ENCODE measurements around the gene EVI5.
A peak's percentile ranks its signal among the peaks of the same experiment; 100 is the strongest.

The EVI5 gene

DNA sequence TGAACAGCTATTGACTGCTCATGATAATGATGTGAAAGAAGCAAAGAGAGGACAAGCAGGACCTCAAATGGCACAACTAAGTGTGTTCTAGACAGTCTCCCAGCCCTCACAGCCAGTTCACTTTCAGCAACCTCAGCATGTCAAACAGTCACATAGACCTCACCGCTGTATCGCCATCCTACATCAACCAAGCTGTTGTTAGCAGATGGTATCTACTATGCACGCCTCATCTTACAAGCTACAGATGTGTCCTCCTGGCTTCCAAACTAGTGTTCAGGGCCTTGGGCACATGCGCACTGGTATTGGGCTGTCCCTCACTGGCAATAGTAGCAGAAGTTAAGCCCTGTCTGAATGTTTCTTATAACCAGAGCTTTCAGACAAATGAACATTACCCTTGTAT is 28.4 kb downstream of the EVI5 start:
- H3K9ac ChIP-seq (ENCODE audit: insufficient read length, low read depth) = no peak overlapping the region
- peaks cover 3% of the 10 kb centered on the region for H3K36me3 ChIP-seq (ENCODE audit: insufficient read depth, insufficient read length, low read length)
- peaks cover 8% of the 10 kb centered on the region for H3K9me3 ChIP-seq (ENCODE audit: insufficient read depth, low read length)
- no peak for TF ChIP-seq ZNF274 (IDR thresholded peaks at IDR 0.05; ENCODE audit: low read depth, low read length)
- TF ChIP-seq YY1 (IDR thresholded peaks at IDR 0.05; ENCODE audit: insufficient read depth, insufficient read length) = no peak
- TF ChIP-seq SUZ12 (IDR thresholded peaks at IDR 0.05; ENCODE audit: extremely low read depth, insufficient read depth, insufficient read length) = no peak
- no peak overlapping the region for H3K4me3 ChIP-seq (ENCODE audit: insufficient read length, low read depth)
- H3K27me3 ChIP-seq (ENCODE audit: insufficient read depth, insufficient read length) = no peaks in the 10 kb centered on the region
- H3K4me1 ChIP-seq (ENCODE audit: insufficient read depth, insufficient read length) = no peaks in the 10 kb centered on the region
- no peak for DNase-seq (ENCODE audit: low read depth, low spot score)

DNA sequence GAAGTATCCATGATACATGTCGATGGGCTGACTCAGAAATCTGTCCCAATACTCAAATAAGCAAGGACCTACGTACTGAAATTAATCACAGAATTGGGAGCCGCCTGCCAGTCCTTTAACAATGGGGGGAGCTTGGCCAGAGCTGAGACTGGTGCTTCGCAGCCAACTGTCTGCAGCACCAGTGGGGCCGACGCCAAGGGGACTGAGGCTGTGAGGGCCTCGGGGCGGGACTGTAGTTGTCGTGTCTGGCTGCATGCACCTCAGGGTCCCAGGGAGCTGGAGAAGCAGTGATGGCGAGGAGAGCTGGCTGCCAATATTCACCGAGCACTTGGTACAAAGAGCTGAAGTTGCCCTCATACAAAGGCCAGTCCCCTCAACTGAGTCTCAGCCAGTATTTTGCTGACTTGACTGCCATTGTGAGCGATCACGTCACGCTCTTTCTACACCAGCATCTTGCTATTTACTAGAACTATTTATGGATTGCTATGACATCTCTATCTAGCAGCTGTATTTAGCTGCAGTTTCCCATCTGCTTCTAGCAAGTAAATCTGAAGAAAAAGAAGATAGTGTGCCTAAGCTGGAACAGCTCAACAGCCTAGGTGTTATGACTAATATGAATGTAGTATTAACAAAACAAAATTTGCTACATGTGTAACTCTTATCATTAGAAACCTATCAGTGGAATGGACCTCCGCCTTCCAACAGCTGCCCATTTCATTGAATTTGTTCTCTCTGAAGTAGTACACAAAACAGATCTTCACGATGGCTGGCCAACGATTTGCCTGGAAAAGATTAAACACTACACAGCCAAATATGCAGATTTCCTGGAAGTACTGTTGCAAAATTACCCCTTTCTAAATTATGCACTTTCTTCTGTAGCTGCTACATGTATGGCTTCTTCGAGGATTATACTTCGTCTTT is 29.1 kb downstream of the EVI5 start:
- H3K4me3 ChIP-seq (ENCODE audit: insufficient read length, low read depth) = no peak overlapping the region
- H3K9ac ChIP-seq (ENCODE audit: insufficient read length, low read depth) = no peak overlapping the region
- no peaks in the 10 kb centered on the region for H3K27me3 ChIP-seq (ENCODE audit: insufficient read depth, insufficient read length)
- peaks cover 8% of the 10 kb centered on the region for H3K9me3 ChIP-seq (ENCODE audit: insufficient read depth, low read length)
- TF ChIP-seq YY1 (IDR thresholded peaks at IDR 0.05; ENCODE audit: insufficient read depth, insufficient read length) (no peak), ZNF274 (IDR thresholded peaks at IDR 0.05; ENCODE audit: low read depth, low read length) (no peak), SUZ12 (IDR thresholded peaks at IDR 0.05; ENCODE audit: extremely low read depth, insufficient read depth, insufficient read length) (no peak)
- peaks cover 3% of the 10 kb centered on the region for H3K36me3 ChIP-seq (ENCODE audit: insufficient read depth, insufficient read length, low read length)
- DNase-seq (ENCODE audit: low read depth, low spot score) = no peak
- H3K4me1 ChIP-seq (ENCODE audit: insufficient read depth, insufficient read length) = no peaks in the 10 kb centered on the region

DNA sequence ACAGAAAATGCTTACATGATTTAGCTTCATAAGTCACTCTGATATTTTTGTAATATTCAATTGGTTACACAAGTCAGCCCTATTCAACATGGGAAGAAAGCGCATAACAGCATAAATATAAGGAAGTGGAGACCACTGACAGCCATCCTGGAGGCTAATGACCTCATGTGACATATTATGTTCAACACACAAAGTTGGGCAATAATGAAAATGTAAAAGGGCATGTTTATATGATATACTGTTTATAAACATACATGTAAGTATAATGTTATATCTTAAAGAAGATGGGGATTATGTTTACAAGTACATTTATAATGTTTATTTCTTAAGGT is 30.2 kb downstream of the EVI5 start:
- no peak overlapping the region for H3K4me3 ChIP-seq (ENCODE audit: insufficient read length, low read depth)
- no peaks in the 10 kb centered on the region for H3K4me1 ChIP-seq (ENCODE audit: insufficient read depth, insufficient read length)
- no peak overlapping the region for H3K9ac ChIP-seq (ENCODE audit: insufficient read length, low read depth)
- DNase-seq (ENCODE audit: low read depth, low spot score) = no peak
- no peaks in the 10 kb centered on the region for H3K27me3 ChIP-seq (ENCODE audit: insufficient read depth, insufficient read length)
- peaks cover 8% of the 10 kb centered on the region for H3K9me3 ChIP-seq (ENCODE audit: insufficient read depth, low read length)
- no peak for TF ChIP-seq YY1 (IDR thresholded peaks at IDR 0.05; ENCODE audit: insufficient read depth, insufficient read length)
- no peak for TF ChIP-seq ZNF274 (IDR thresholded peaks at IDR 0.05; ENCODE audit: low read depth, low read length)
- no peak for TF ChIP-seq SUZ12 (IDR thresholded peaks at IDR 0.05; ENCODE audit: extremely low read depth, insufficient read depth, insufficient read length)
- peaks cover 3% of the 10 kb centered on the region for H3K36me3 ChIP-seq (ENCODE audit: insufficient read depth, insufficient read length, low read length)

DNA sequence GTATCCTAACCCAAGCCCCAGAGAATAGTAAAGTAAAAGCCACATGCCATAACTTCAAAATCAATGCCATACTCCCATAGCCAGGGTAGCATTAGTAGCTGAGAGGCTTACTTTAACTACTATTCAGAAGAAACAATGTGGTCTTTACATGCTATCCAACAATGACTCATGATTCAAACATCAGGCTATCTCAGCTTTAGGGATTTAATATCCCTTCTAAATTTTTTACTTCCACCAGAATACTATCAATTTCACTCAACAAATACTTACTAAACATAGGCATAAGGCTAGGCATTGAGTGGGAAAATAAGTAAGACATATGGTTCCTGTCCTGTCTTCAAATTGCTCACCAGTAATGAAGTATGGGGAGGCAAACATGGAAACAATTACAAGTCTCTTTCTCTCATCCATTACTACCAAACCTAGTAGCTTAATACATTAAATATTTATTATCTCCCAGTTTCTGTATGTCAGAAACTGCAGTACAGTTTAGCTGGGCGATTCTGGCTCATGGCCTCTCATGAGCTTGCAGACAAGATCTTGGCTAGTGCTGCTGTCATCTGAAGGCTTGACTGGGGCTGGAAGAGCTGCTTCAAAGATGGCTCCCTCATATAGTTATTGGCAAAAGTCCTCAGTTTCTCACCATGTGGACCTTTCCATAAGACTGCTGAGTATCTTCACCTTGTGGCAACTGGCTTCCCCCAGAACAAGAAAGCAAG is 30.7 kb downstream of the EVI5 start:
- DNase-seq (ENCODE audit: low read depth, low spot score) = no peak
- Histone ChIP-seq H3K27me3 (ENCODE audit: insufficient read depth, insufficient read length) (no peaks in the 10 kb centered on the region), H3K4me1 (ENCODE audit: insufficient read depth, insufficient read length) (no peaks in the 10 kb centered on the region), H3K9ac (ENCODE audit: insufficient read length, low read depth) (no peak overlapping the region), H3K9me3 (ENCODE audit: insufficient read depth, low read length) (peaks cover 8% of the 10 kb centered on the region), H3K4me3 (ENCODE audit: insufficient read length, low read depth) (no peak overlapping the region), H3K36me3 (ENCODE audit: insufficient read depth, insufficient read length, low read length) (peaks cover 3% of the 10 kb centered on the region)
- TF ChIP-seq ZNF274 (IDR thresholded peaks at IDR 0.05; ENCODE audit: low read depth, low read length) = no peak
- no peak for TF ChIP-seq SUZ12 (IDR thresholded peaks at IDR 0.05; ENCODE audit: extremely low read depth, insufficient read depth, insufficient read length)
- no peak for TF ChIP-seq YY1 (IDR thresholded peaks at IDR 0.05; ENCODE audit: insufficient read depth, insufficient read length)

DNA sequence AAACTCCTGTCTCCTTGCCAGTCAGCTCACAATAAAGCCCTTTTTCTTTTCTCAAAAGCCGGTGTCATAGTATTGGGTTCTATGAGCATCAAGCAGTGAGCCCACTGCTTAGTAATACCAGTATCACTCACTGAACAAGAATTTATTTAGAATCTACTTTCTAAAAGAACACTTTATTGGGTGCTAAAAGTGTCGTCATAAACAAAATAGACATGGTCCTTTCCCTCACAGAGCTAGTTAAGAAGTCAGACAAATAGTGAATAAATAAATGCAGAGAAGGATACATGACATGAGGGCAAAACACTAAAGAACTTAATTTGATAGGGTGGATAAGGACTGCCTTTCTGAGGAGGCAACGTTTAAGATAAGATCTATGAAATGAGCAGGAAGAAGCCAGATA is 32.2 kb downstream of the EVI5 start:
- no peak for DNase-seq (ENCODE audit: low read depth, low spot score)
- Histone ChIP-seq H3K4me1 (ENCODE audit: insufficient read depth, insufficient read length) (no peaks in the 10 kb centered on the region), H3K36me3 (ENCODE audit: insufficient read depth, insufficient read length, low read length) (peaks cover 3% of the 10 kb centered on the region), H3K9ac (ENCODE audit: insufficient read length, low read depth) (no peak overlapping the region), H3K9me3 (ENCODE audit: insufficient read depth, low read length) (peaks cover 8% of the 10 kb centered on the region), H3K27me3 (ENCODE audit: insufficient read depth, insufficient read length) (no peaks in the 10 kb centered on the region), H3K4me3 (ENCODE audit: insufficient read length, low read depth) (no peak overlapping the region)
- TF ChIP-seq ZNF274 (IDR thresholded peaks at IDR 0.05; ENCODE audit: low read depth, low read length) (no peak), SUZ12 (IDR thresholded peaks at IDR 0.05; ENCODE audit: extremely low read depth, insufficient read depth, insufficient read length) (no peak), YY1 (IDR thresholded peaks at IDR 0.05; ENCODE audit: insufficient read depth, insufficient read length) (no peak)

DNA sequence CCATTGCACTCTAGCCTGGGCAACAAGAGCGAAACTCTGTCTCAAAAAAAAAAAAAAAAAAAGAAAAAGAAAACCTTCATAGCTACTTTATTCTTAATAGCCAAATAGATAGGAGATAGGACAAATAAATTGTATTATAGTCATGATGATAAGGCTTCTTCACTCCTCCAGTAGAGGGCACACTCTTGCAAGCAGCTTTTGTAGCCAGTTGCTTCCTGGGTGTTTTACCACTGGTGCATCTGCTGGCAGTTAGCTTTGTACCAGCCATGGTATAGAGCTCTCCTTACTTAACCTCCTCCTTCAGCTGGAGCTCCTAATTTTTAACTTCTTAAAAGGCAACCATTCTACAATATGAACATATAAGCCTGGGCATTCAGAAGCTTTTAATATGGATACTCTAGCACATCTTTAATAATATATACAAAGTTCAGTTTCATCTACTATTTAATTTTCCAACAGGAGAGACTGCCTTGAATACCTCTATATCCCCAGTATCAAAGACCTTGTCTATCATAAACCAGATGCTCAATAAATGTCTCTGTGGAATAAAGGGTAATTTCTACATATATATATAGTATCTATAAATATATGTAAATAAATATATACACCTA is 35.8 kb downstream of the EVI5 start:
- no peak overlapping the region for H3K9ac ChIP-seq (ENCODE audit: insufficient read length, low read depth)
- H3K4me1 ChIP-seq (ENCODE audit: insufficient read depth, insufficient read length) = no peaks in the 10 kb centered on the region
- DNase-seq (ENCODE audit: low read depth, low spot score) = peak; percentile 13
- H3K36me3 ChIP-seq (ENCODE audit: insufficient read depth, insufficient read length, low read length) = no peaks in the 10 kb centered on the region
- no peaks in the 10 kb centered on the region for H3K27me3 ChIP-seq (ENCODE audit: insufficient read depth, insufficient read length)
- no peaks in the 10 kb centered on the region for H3K9me3 ChIP-seq (ENCODE audit: insufficient read depth, low read length)
- TF ChIP-seq ZNF274 (IDR thresholded peaks at IDR 0.05; ENCODE audit: low read depth, low read length) (no peak), YY1 (IDR thresholded peaks at IDR 0.05; ENCODE audit: insufficient read depth, insufficient read length) (no peak), SUZ12 (IDR thresholded peaks at IDR 0.05; ENCODE audit: extremely low read depth, insufficient read depth, insufficient read length) (no peak)
- no peak overlapping the region for H3K4me3 ChIP-seq (ENCODE audit: insufficient read length, low read depth)

DNA sequence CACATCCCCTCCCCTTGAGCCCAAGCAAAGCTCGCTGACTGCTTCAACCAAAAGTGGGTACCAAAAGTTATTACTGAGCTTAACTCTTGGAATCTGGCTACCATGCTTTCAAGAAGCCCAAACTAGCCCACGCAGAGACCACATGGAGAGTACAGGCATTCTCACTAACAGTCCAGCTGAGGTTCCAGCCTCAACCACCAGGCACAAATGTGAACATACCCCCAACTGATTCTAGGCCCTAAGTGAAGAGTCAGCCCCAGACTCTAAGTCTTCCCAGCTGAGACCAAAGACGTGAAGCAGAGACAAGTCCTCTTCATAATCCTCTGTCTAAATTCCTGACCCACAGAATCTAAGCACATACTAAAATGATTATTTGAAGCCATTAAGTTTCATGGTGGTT is 36.8 kb downstream of the EVI5 start:
- Histone ChIP-seq H3K36me3 (ENCODE audit: insufficient read depth, insufficient read length, low read length) (no peaks in the 10 kb centered on the region), H3K9me3 (ENCODE audit: insufficient read depth, low read length) (no peaks in the 10 kb centered on the region), H3K27me3 (ENCODE audit: insufficient read depth, insufficient read length) (no peaks in the 10 kb centered on the region), H3K4me1 (ENCODE audit: insufficient read depth, insufficient read length) (no peaks in the 10 kb centered on the region), H3K9ac (ENCODE audit: insufficient read length, low read depth) (no peak overlapping the region), H3K4me3 (ENCODE audit: insufficient read length, low read depth) (no peak overlapping the region)
- TF ChIP-seq YY1 (IDR thresholded peaks at IDR 0.05; ENCODE audit: insufficient read depth, insufficient read length) (no peak), ZNF274 (IDR thresholded peaks at IDR 0.05; ENCODE audit: low read depth, low read length) (no peak), SUZ12 (IDR thresholded peaks at IDR 0.05; ENCODE audit: extremely low read depth, insufficient read depth, insufficient read length) (no peak)
- no peak for DNase-seq (ENCODE audit: low read depth, low spot score)
